Limb (tissue), 2 donors: ENCODE data around the gene SCAPER.
"Not testable (repeated sequence)": the region's sequence is repeated elsewhere in the genome, so short reads cannot be mapped to it uniquely, and the experiment has no call there.

Experiments used
- DNase-seq, 2 donors: peaks; one replicate each; pipeline ENCODE4 v3.0.0-alpha.2; 2016; ENCODE audit errors: extremely low spot score in 2 of 2

Gene SCAPER

GRCh38 chr15:76776480-76776879 lies 128.7 kb downstream of the SCAPER start:
- no peak for DNase-seq

DNA sequence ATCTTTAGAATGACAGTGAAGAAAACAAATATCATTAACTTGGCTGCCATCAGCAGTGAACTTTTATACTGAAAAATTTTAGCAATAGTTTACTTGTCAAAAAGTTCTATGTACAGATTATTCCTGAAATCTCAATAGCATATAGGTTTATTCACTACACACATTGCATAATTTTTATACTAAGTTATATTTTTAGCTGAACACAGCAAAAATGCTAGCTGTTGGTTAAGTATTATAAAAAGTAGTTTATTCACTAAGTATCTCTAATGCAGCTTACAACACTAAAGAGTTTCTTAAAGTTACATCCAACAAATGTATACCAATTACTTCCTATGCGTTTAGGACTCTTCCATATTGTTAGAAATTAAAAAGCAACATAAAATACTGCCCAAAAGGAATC lies 131.9 kb downstream of the SCAPER start:
- no peak for DNase-seq

- DNase-seq, result no peak
These were observed 132.4 kb downstream of the SCAPER start for GRCh38 chr15:76772776-76773175.

DNA sequence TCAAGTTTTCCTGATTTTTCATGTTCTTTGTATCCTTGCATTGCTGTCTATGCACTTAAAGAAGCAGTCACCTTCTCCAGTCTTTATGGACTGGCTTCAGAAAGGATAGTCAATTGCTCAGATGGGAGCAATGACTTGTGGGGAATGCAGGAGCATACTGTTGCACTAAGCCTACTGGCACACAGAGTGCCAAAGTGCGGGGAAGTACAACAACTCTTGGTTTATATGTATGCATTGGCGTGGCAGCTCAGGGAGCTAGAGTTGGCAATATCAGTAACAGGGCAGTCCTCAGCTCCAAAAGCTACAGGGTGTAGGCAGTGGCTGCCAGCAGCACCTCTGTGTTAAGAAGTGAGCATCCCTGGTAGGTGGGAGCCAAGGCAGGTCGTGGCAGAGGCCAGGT lies 141.1 kb downstream of the SCAPER start:
- no peak for DNase-seq

- DNase-seq, result no peak
These were observed 141.6 kb downstream of the SCAPER start for GRCh38 chr15:76763554-76763953.

DNA sequence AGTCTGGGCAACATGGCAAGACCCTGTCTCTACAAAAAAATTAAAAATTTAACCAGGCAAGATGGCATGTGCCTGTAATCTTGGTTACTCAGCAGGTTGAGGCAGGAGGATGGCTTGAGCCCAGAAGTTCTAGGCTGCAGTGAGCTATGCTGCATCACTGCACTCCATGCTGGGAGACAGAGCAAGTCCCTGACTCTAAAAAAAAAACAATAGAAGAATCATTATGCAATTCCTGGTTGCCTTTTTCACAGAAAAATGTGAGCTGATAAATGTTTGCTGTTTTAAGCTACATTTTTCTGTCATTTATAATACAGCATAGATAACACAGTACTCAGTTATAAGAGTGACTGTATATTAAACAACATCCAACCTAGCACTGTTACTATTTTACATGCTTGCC lies 148.8 kb downstream of the SCAPER start:
- DNase-seq, result no peak

DNA sequence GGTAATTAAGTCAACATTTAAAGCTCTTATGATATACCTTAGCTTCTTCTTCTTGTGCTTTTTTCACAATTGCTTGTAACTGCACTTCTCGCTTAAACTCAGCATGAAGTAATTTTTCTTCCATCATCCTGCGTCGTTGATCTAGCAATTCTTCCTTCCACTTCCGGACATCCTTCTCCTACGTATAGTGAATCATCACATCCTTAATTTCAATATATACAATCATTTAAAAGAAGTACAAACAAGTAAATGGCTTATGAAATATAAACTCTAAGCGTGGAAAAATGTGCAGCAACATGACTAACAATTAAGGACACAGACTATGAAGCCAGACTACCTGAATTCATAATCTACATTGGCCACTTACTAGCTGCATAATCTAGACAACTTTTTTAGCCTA lies 151.4 kb downstream of the SCAPER start:
- DNase-seq, result no peak

GRCh38 chr15:76753131-76753530 lies 152.0 kb downstream of the SCAPER start:
- DNase-seq, result no peak

DNA sequence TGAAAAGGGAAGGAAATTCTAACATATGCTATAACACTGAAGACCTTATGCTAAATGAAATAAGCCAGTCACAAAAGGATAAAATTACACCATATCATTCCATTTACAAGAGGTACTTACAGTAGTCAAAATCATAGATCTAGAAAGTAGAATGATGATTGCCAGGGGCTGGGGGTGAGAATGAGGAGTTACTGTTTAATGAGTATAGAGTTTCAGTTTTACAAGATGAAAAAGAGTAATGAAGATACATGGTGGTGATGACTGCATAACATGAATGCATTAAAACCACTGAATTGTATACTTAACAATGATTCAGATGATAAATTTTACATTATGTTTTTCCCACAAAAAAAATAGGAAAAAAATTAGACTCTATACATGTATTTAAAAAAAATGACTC lies 152.6 kb downstream of the SCAPER start:
- DNase-seq, result no peak

DNA sequence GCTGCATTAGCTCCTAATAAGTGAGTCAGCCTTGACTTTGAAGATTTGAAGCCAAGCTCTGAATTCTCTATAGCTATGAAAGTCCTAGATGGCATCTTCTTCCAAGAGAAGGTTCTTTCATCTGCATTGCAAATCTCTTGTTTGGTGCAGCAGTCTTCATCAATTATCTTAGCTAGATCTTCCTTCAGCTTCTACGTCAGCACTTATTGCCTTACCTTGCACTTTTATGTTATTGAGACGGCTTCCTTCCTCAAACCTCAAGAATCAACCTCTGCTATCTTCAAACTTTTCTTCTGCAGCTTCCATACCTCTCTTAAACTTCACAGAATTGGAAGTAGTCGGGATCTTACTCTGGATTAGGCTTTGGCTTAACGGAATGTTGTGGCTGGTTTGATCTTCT lies 167.6 kb downstream of the SCAPER start:
- no peak for DNase-seq

DNA sequence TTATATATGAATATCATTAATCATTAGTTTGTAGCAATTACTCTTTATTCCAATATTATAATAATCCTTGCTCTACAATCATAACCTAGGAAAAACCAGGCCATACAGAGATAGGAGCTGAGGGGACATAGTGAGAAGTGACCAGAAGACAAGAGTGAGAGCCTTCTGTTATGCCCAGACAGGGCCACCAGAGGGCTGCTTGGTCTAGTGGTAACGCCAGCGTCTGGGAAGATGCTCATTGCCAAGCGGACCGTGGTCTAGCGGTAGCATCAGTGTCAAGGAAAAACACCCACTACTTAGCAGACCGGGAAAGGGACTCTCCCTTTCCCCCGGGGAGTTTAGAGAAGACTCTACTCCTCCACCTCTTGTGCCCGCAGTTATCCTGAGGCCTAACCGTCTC lies 172.8 kb downstream of the SCAPER start:
- DNase-seq, result not testable (repeated sequence)

DNA sequence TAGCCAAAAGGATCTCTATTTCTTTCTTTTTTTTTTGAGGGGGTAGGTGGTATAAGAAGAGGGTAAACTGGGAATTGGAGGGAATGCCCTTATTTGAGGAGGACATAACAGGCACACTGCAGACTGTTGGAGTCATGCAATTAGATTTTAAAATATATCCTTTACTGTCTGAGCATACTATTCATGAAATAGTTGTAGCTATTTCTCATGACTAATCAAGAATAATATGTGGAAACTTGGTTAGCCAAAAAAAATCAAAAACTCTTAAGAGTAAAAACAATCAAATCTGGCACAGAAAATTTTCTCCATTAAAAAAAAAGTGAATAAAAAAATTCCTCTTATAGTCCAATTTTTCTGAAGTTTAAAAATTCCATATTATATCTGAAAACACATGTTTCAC lies 174.9 kb downstream of the SCAPER start:
- no peak for DNase-seq

GRCh38 chr15:76718863-76719262 lies 186.3 kb downstream of the SCAPER start:
- no peak for DNase-seq

GRCh38 chr15:76714950-76715349 lies 190.2 kb downstream of the SCAPER start:
- DNase-seq, result no peak

DNA sequence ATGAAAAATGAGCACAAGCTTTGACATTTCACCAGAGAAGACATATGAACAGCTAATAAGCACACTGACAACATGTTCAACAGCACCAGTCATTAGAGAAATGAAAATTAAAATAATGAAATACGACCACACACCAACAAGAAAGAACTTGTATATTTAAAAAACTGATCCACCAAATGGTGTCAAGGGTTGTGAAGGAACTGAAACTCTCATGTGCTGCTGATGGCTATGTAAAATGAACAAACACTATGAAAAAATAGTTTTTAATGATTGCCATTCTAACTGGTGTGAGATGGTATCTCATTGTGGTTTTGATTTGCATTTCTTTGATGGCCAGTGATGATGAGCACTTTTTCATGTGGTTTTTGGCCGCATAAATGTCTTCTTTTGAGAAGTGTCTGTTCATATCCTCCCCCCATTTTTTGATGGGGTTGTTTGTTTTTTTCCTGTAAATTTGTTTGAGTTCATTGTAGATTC lies 193.8 kb downstream of the SCAPER start:
- no peak for DNase-seq

DNA sequence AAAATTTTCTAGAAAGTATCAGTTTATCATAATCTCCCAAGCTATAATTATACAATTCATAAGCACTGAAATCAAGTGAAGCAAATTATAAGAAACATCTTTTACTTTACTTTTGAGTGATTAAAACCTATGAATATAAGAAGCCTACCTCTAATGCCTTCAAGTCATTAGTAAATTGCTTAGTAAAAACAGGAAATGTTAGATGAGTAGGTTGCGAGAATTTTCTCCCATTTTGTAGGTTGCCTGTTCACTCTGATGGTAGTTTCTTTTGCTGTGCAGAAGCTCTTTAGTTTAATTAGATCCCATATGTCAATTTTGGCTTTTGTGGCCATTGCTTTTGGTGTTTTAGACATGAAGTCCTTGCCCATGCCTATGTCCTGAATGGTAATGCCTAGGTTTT lies 201.1 kb downstream of the SCAPER start:
- DNase-seq, result not testable (repeated sequence)

DNA sequence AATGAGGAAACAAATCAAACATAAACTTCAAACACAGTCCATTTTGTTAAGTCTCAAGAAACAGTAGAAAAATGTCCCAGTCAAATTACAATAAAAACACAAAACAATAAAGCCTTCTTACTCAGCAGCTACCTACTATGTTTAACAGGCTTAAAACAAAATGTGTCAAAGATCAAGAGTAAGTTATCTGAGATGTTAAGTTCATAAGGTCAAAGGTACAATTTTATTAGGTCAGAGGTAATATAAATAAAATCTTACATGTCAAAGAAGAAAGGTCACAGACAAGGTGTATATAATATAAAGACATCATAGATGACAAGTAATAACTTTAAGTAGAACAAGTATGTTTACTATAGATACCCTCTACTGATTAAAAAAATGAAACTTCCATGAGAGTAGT lies 208.3 kb downstream of the SCAPER start:
- no peak for DNase-seq

- DNase-seq, result not testable (repeated sequence)
These were observed 212.6 kb downstream of the SCAPER start for GRCh38 chr15:76692546-76692945.

GRCh38 chr15:76687592-76687991 lies 217.5 kb downstream of the SCAPER start:
- not testable (repeated sequence) for DNase-seq

DNA sequence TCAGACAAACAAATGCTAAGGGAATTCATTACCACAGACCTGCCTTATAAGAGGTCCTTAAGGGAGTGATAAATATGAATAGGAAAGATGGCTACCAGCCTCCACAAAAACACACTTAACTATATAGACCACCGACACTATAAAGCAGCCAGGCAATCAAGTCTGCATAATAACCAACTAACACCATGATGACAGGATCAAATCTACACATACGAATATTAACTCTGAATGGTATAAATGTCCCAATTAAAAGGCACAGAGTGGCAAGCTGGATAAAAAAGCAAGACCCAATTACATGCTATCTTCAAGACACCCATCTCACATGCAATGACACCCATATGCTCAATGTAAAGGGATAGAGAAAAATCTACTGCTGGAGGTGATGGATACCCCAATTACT lies 221.1 kb downstream of the SCAPER start:
- DNase-seq, result no peak

DNA sequence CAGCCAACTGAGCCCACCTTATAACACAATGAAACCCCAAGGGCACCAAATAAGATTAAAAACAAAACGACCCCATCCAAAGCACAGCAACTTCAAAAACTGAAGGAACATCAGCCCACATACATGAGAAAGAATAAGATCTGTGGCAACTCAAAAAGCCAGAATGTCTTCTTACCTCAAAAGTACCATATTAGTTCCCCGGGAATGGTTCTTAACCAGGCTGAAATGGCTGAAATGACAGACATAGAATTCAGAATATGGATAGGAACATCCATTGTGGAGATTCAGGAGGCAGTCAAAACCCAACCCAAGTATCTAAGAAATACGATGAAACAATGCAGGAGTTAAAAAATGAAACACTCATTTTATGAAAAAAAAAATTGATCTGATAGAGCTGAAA lies 222.3 kb downstream of the SCAPER start:
- DNase-seq, result no peak

- DNase-seq, result no peak
These were observed 222.9 kb downstream of the SCAPER start for GRCh38 chr15:76682259-76682658.

DNA sequence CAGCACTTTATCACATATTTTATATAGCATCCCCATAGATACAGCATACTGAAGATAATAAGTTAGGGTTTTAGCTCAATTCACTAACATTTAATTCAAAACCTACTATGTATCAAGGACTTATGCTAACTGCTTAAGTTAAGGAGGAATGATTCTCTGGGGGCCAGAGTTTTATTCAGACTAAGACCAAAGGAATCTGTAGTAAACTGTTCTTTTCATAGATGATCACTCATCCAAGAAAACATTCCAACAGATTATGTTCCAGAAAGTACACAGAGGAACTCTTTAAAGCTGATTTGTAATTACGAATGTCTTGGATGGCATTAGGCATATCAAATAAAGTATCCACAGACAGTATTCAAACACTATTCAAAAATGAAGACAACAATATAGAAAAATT lies 226.4 kb downstream of the SCAPER start:
- DNase-seq, result no peak

DNA sequence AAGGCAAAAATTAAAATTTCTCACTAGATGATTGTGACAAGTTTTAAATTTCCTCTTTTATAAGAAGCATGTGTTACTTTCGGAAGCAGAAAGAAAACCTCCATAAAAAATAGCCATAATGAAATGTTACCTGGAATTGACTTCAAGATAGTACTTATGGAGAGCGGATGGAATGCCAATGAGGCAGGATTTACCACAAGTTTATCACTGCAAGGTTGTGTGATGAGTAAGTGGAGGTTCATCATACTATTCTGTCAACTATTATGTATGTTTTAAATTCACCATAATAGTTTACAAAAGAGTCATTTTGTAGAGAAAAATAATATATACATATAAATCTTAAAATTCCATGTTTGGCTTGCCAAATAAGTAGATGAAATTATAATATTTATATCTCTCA lies 230.3 kb downstream of the SCAPER start:
- DNase-seq, result no peak
